Renal cortex interstitium (tissue), 11 donors: ENCODE results near the gene SKAP1. TPM values are rescaled to one million over a fixed set of nuclear protein-coding genes. Genes with fewer than 3 reads are reported as not detected.
"Not testable (repeated sequence)": the region's sequence is repeated elsewhere in the genome, so short reads cannot be mapped to it uniquely, and the experiment has no call there.

ENCODE experiments used
- DNase-seq, 11 donors: peaks; one replicate each; pipeline ENCODE4 v3.0.0-alpha.2; 2013; ENCODE audit warnings: low read depth in 9 of 11, low spot score in 4 of 11; ENCODE audit errors: extremely low read depth in 1 of 11
- polyA plus RNA-seq, 3 donors: library from polyadenylated mRNA; unstranded; fragments of 120-200 nt; gene quantifications; one replicate each; pipeline ENCODE4 v1.2.1, GENCODE V29; 2013; ENCODE audit not compliant: insufficient read length in 3 of 3

Gene SKAP1
- polyA plus RNA-seq, 3 donors: 8.5 to 12.3 (median 10.6) TPM

DNA sequence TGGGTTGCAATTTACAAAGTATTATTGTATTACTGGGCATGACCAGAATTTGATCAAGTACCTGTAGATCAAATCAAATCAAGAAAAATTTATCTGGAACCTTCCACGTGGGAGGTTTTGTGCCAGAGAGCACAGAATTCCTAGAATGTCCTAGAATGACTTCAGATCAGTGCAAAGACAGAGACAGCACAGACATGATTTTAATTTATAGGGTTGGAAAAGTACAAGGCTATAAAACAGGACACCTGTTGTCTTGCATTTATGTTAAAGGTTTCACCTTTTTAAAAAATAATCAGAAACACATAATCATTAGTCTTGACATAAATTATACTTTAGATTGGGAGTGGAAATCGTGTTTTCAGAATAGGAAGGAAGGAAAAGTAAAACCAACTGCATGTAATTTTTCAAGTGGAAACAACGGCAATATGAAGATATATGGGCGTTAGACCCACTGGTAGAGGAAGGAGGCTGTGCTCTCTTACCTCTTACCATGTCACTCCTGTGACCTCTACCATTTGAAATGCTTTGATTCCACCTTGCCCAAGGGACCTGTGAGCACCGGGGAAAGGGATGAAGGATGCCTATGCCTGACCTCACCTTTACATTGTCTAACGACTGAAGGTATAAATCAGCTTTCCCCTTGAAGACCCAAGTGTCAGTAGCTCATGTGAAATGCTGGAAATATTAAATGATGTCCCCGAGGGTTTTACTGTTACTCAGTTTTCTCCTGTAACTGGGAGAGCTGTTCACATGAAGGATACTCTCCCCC is 222.1 kb downstream of the SKAP1 start:
- no peak for DNase-seq

DNA sequence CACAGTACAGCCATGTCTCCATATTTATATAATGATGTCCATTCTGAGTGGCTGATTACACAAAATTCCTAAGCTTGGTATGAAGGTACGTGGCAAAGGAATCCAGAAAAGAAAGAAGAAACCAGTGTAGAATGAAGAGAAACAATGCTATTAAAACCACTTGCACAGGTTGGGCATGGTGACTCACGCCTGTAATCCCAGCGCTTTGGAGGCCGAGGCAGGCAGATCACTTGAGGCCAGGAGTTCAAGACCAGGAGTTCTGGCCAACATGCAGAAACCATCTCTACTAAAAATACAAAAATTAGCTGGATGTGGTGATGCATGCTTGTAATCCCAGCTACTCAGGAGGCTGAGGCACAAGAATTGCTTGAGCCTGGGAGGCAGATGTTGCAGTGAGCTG is 223.0 kb downstream of the SKAP1 start:
- not testable (repeated sequence) for DNase-seq

DNA sequence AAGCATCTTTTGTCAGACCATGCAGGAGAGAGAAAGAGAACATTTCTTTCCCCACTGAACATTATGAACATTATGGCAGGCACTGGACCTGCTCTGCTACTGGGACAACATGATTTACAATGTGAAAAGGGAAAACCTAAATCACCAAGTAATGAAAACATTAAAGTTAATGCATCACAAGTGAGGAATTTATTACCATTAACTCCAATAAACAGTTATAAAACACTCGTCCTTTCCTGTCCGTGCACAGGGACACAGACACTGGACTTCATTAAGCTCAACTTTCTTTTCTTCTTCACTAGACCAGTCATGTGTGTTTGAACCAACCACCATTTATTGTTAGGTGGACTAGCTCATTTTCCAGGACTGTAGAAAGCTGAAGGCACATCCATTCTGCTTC is 227.1 kb downstream of the SKAP1 start:
- peak in 5 of 11 donors; percentile 29 to 64 (median 40) for DNase-seq

DNA sequence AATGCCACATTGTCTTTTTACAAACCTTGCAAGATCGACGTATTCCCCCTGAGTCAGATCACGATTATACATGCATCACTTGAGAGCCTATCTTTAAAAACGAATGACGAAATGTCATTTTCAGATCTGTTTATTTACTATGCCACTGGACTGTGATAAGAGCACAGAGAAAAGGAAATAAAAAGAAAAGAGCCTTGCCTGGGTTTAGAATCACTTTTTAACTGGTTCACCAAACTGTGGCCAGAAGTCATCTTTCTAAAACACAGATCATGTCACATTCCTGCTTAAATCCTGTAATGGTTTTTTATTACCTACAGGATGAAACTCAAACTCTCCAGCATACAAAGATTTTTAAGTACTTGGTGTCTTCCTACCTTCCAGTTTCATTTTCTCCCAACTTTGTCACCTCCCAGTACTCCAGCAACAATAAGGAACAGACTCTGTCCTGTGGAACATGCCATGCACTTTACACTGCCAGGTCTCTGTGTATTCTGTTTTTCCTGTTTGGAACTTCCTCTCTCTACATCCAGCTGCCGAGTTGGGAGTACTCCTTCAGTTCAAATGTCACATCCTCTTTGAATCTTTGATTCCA is 231.0 kb downstream of the SKAP1 start:
- no peak for DNase-seq

DNA sequence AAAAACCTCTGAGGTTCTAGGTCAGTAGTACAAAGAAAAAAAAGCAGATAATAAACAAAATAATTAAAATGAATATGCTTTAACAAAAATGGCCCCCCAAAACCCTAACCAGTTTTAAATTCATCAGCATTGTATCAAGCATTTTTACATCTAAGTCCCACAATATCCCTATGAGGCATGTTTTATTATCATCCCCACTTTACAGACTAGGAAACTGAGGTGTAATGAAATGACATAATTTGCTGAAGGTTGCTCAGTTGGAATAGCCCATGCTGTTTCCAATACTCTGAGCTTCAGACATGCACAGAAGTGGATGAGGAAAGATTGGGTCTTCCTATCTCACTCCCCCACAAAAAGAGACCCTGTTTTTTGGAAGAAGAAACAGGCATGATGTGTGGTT is 234.1 kb downstream of the SKAP1 start:
- DNase-seq: no peak

DNA sequence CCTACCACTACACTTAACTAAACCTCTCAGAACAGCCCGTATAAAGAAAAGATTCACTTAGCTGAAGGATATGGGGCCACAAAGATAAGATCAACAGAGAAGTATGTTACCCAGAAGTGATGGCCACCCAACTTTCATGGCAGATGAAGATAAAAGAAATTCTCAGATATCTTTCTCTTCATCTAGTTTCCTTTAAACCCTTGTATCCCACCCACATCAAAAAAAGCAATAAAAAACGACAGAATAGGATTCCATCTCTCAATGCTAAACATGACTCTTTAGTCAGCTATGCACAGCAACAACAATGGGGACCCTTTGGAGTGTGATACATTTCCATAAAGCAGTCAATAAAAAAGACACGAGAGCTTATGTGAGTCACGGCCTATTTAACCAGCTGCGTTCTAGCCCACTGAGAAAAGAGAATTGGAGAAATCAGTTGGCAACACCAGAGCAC is 235.9 kb downstream of the SKAP1 start:
- DNase-seq: no peak

DNA sequence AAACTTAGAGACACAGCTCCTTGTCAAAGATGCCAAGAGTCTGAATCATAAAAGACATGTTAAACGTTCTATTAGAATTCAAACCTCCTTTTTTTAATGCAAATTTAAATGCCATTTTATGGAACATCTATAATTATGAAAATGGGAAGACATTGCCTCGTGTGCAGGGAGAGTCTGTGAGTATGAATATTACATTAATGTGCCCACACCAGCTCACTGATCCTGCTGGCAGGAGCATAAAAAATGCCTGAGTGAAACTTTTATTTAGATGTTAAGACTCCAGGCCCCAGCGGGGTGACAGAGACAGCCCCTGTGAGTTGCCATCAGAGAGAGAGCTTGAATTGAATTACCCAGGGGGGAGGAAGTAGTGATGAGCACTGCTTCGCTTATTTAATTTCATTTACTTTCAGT is 237.7 kb downstream of the SKAP1 start:
- no peak for DNase-seq

DNA sequence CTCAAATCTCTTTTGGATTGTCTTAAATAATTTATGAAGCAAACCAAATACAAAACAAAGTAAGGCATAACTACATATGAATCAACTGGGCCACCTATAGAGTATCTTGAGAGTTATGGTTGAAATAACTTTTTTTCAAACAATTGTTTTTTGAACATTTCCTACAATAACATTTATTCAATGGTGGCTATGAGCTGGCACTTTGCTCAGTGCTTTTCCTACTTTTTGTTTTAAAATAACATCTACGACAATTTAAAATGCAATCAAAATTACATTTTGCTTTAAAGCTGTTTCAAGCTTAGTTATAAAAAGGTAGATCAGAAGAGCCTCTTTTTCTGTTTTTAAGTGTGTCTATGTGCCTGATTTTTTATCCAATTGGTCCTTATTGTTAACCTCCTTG is 238.7 kb downstream of the SKAP1 start:
- no peak for DNase-seq

DNA sequence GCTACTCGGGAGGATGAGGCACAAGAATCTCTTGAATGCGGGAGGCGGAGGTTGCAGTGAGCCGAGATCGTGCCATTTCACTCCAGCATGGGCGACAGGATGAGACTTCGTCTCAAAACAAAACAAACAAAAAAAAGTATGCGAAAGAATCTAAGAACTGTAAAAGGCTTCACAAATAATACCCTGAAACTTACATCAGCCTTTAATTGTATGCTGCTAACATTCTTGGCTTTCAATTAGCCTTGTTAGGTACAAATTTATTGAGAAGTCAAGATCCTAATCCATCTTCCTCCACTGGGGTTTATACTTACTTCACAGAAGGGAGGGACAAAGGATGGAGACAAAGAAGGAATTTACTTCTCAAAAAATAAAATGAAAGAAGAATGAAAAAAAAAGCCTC is 239.1 kb downstream of the SKAP1 start:
- DNase-seq: no peak

DNA sequence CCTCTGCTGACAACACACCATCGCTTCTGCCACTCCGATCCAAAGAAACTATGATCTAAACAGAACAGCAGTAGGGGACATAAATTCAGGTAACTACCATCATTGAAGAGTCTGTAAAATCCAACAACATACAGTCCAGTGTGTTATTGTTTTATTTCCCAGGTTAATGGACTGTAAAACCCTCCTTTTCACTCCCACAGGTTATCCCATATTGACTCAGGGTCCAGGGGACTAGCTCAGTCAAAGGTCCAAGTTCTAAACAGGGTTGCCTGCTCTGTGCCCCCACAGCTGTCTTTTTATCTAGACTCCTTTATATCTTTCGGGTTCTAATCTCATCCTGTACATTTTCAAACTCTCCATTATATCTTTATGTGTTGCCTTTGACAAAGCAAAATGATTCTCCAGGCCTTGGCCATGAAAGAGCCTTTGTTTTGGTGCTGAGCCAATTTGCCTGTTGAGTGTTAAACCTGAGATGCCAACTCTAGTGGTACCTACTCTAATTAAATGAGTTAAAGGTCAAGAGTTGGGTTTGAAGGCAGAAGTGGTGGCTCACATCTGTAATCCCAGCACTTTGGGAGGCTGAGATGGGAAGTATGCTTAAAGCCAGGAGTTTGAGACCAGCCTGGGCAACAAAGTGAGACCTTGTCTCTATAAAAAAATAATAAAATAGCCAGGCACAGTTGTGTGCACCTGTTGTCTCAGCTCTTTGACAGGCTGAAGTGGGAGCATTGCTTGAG is 242.0 kb downstream of the SKAP1 start:
- peak in 7 of 11 donors; percentile 50 to 68 (median 55) for DNase-seq

DNA sequence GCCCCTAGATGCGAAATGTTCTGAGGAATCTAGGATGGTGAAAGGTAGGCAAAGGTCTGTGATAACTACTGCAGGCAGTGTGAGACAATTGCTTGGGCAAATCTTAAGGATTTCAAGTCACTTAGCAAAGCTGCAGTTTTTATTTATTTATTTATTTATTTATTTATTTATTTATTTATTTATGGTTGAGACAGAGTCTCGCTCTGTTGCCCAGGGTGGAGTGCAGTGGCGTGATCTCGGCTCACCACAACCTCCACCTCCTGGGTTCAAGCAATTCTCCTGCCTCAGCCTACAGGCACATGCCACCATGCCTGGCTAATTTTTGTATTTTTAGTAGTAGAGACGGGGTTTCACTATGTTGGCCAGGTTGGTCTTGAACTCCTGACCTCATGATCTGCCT is 243.7 kb downstream of the SKAP1 start:
- not testable (repeated sequence) for DNase-seq

DNA sequence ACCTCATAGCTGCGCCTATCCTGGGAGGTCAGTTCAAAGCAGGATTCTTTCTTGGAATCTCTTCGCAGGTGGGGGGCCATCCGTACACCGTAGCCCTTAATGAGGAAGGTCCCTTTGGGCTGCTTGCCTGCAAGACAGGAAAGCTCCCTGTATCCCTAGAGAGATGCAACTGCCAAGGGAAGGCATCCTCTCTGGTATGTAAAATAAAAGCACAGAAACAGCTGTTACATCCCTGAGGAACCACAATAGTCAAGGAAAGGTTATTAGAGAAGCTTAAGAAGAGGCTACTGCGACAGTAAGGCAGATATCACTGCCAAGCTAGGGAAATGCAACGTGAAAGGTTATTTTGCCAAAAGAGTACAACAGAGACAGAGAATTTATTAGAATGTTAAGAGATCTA is 245.3 kb downstream of the SKAP1 start:
- no peak for DNase-seq

DNA sequence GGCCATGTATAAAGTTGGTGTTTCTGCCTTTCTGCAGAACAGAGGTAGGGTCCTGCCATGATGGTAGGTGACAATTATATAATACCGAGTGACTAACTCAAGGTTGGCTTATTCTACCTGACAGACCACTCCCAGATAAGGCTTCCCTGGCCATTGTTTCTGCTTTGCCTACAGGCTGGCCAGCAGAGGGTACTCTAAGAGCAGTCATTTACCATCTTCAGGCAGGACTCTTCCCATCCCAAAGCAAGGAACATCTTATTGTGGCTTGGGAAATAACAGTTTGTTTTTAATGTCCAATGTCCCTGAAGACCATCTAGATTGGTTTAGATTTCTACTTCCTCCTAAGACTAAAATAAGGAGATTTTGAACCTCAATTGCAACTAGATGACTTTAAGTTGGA is 248.4 kb downstream of the SKAP1 start:
- DNase-seq: no peak

DNA sequence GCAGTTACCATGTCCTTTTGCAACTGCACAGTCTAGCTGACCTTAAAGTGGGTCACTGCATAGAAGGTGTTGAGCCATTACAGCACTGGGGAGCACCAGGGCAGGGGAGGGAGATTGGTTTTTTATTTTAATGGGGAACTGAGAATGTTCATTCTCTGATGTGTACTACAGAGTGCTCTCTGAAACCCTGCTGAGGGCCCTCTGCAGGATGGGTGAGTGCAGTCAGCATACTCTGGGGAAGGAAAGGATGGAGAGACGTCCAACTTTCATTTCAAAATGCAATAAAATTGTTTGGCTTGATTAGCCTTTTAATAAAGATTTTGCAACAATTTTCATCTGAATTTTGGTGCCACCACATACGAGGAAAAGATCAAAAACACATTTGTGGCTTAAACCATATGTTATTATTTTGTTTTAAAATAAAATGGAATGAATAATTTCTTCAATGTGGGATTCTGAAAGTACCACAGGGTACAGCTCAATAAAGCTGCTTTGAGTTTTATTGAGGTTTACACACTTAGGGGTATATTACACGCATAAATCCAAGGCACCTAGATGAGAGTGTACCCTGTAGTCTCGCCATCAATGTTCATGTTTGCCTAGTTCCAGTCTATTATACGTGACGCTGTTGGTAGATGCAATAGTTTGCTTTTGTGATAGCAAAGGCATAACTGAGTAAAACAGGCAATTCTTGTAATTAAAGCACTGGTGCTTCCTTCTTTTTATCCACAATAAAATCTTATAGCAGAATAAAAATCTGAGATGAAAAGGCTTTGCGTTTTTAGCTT is 249.0 kb downstream of the SKAP1 start:
- no peak for DNase-seq

DNA sequence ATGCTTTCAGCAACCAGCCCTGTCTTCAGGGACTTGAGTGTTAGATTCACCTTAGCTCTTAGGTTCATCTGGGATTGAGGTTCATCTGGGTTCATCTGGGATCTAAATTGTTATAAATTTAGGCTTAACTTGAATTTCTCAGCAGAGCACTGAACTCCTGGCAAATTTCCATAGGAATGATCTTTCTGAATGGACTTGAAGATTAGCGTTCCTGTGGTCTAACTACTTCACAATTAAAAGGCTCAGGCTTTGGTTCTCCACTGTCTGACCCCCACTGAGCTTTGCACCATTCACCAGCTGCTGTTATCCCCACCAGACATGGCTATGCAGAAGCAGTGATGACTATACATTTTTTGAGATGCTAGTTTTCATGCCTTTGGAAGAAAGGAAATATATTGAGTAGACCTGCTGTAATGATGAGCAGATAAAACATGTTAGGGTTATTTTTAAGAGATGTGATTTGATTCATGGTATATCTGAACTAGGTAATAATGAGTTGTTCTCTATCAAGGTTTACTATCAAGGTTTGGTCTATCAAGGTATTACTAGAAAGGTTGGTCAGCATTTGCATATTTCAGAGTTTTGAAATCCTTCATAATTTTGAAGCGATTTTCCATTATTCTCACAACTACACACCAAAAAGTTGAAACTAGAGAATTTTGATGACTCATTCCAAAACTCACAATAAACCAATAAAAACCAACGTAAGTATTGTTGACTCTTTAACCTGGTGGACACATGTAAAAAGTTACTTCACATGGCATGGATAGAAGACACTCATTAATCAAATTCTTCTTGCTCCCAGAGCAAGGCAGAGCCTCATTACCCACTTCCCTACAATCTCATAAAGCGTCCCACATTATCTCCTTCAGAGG is 250.7 kb downstream of the SKAP1 start:
- DNase-seq: no peak

DNA sequence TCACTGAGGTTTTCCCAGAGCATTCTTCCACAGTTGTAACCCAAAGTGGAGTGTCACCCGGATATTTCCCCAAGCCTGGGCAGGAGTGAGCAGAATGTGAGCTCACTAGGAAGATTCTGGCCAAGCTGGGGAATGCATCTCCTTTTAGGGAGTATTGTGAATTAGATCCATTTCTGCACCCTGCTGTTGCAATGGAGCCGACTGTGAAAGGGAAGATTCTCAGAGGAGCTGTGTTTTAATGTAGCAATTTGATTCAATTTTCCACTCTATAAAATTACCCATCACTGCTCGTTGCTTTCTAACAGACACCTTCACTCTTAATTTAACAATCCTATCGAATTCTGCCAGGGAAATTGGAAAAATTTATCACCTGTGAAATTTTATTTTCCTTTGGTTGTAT is 251.7 kb downstream of the SKAP1 start:
- DNase-seq: no peak

DNA sequence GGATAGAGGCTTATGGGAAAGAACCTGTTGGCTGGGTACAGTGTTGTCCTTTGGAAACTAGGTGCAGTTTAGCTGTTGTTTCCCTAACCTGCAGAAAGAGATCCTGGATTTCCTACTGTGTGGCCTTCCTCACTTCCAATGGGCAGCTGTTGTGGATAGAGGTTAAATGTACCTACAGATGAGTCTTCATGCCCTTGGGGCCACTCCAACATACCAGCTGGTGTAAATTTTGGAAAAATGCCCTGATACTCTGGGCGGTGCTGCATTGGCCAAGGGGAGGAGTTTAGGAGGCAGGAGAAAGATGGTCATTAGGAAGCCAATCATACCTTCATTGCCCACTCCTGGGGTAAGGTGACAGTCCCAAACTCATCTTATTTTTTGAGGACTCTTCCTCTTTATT is 252.2 kb downstream of the SKAP1 start:
- no peak for DNase-seq

DNA sequence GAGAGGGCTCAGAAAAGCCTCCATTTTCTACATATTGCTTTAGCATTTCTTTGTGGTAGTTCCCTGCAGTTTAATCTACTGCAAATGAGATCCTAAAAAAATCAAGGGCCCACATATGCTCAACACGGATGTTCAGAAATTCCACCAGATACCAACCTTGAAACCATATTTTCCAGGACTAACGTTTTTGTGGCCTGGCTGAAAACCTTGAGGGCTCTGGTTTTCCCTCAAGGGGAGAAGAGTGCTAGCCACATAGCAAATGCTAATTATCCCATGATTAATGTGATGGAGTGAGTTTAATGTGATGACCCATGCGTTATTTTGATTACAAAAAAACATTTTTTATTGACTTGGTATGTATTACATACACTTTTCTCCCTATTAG is 253.6 kb downstream of the SKAP1 start:
- DNase-seq: no peak
